H1 (cell line): Measurements from ENCODE around the gene PLEKHA3. TPM values are rescaled to one million over a fixed set of nuclear protein-coding genes. Genes with fewer than 3 reads are reported as not detected.

Experiments used
- CTCF ChIA-PET: fragments of 300-600 bp; sonication (Branson Sonifier 250); formaldehyde crosslinking; loops from one replicate; lab custom pipeline; 2021; ENCODE audit not compliant: partially characterized antibody; lab: Charles Lee
- POLR2A ChIA-PET: fragments of 300-600 bp; sonication (Branson Sonifier 250); formaldehyde crosslinking; loops from one replicate; lab custom pipeline; 2021; ENCODE audit warnings: inconsistent platforms; ENCODE audit not compliant: partially characterized antibody; lab: Charles Lee
- DNase-seq, 2 experiments: peaks; one replicate each; pipeline versions ENCODE4 v3.0.0 to v3.0.0-alpha.2; 2010 to 2022; ENCODE audit warnings: low spot score in 2 of 2, low read depth in 1 of 2, mixed read lengths in 1 of 2
- FAIRE-seq: peaks from 2 replicates; lab custom pipeline; 2011; peaks lifted over from hg19 to GRCh38; lab: Jason Lieb, UNC
- H2AFZ ChIP-seq: 2 replicates; pipeline ENCODE4 v1.8.1; 2012; ENCODE audit warnings: low read length, inconsistent platforms
- H2AK5ac ChIP-seq: 2 replicates; pipeline ENCODE4 v1.6.1; 2013; ENCODE audit warnings: low read depth, low read length
- H2BK120ac ChIP-seq: replicated peaks from 2 replicates; pipeline ENCODE3; 2013; ENCODE audit warnings: low read depth, low read length, inconsistent platforms
- H2BK12ac ChIP-seq: 2 replicates; pipeline ENCODE4 v1.6.1; 2013; ENCODE audit warnings: low read depth, low read length
- H2BK15ac ChIP-seq: 2 replicates; pipeline ENCODE4 v1.6.1; 2013; ENCODE audit warnings: low read length
- H2BK20ac ChIP-seq: 2 replicates; pipeline ENCODE4 v1.6.1; 2013; ENCODE audit warnings: low read length
- H2BK5ac ChIP-seq: 2 replicates; pipeline ENCODE4 v1.6.1; 2013; ENCODE audit warnings: low read depth, low read length
- H3K14ac ChIP-seq: 2 replicates; pipeline ENCODE4 v1.6.1; 2013; ENCODE audit warnings: inconsistent platforms; ENCODE audit not compliant: insufficient read length
- H3K18ac ChIP-seq: 2 replicates; pipeline ENCODE4 v1.6.1; 2013; ENCODE audit warnings: low read length; ENCODE audit errors: extremely low read depth
- H3K23ac ChIP-seq: 2 replicates; pipeline ENCODE4 v1.6.1; 2013; ENCODE audit warnings: inconsistent platforms; ENCODE audit not compliant: insufficient read length
- H3K23me2 ChIP-seq: 2 replicates; pipeline ENCODE4 v1.6.1; 2013; ENCODE audit warnings: low read depth, low read length
- H3K27ac ChIP-seq: 2 replicates; pipeline ENCODE4 v1.6.1; 2011; ENCODE audit warnings: low read depth, low read length, inconsistent platforms
- H3K27me3 ChIP-seq, 4 experiments: replicated peaks in 1 of 4; 1 replicate in 1 of 4; 2 replicates in 3 of 4; pipeline versions ENCODE4 v1.6.1 to v1.8.1; 2011 to 2013; ENCODE audit warnings: low read length in 3 of 4, mild to moderate bottlenecking in 3 of 4, inconsistent platforms in 2 of 4, mixed read lengths in 2 of 4, moderate library complexity in 1 of 4; ENCODE audit not compliant: control insufficient read depth in 3 of 4, insufficient read depth in 3 of 4; ENCODE audit errors: extremely low read depth in 1 of 4
- H3K36me3 ChIP-seq, 4 experiments: 2 replicates each; pipeline versions ENCODE4 v1.6.1 to v1.8.1; 2011 to 2013; ENCODE audit warnings: mild to moderate bottlenecking in 4 of 4, low read length in 3 of 4, moderate library complexity in 2 of 4, control low read depth in 1 of 4, inconsistent platforms in 1 of 4; ENCODE audit not compliant: insufficient read depth in 4 of 4, control insufficient read depth in 2 of 4
- H3K4ac ChIP-seq: replicated peaks from 2 replicates; pipeline ENCODE3; 2013; ENCODE audit warnings: low read length, low read depth, mixed read lengths, inconsistent platforms; ENCODE audit not compliant: insufficient read length
- H3K4me1 ChIP-seq, 4 experiments: replicated peaks in 1 of 4; 1 replicate in 1 of 4; 2 replicates in 3 of 4; pipeline versions ENCODE4 v1.6.1 to v1.8.1; 2011 to 2013; ENCODE audit warnings: low read length in 3 of 4, inconsistent platforms in 2 of 4, mixed read lengths in 1 of 4; ENCODE audit not compliant: insufficient read depth in 4 of 4, control insufficient read depth in 3 of 4
- H3K4me2 ChIP-seq, 2 experiments: 2 replicates each; pipeline versions ENCODE4 v1.6.1 to v1.8.1; 2011 to 2013; ENCODE audit warnings: low read depth in 2 of 2, low read length in 2 of 2, control low read depth in 1 of 2, inconsistent platforms in 1 of 2, mild to moderate bottlenecking in 1 of 2; ENCODE audit not compliant: insufficient read depth in 1 of 2
- H3K4me3 ChIP-seq, 4 experiments: fragments of 200-600, 300-600 bp in 1 of 4; sonication (generic), shearing (Covaris generic), sonication (Bioruptor Twin) in 1 of 4; 2 replicates each; pipeline versions ENCODE4 v1.5.1 to v1.8.1; 2011 to 2016; ENCODE audit warnings: low read length in 4 of 4, low read depth in 3 of 4, control low read depth in 2 of 4, inconsistent platforms in 2 of 4, mild to moderate bottlenecking in 2 of 4, mixed read lengths in 1 of 4, moderate library complexity in 1 of 4; ENCODE audit not compliant: insufficient read depth in 2 of 4; ENCODE audit errors: extremely low read depth in 1 of 4
- H3K56ac ChIP-seq: replicated peaks from 2 replicates; pipeline ENCODE3; 2013; ENCODE audit warnings: low read depth, mild to moderate bottlenecking, mixed read lengths, low read length, inconsistent platforms; ENCODE audit not compliant: insufficient read length
- H3K79me1 ChIP-seq: 2 replicates; pipeline ENCODE4 v1.6.1; 2013; ENCODE audit warnings: low read depth, low read length, control low read depth
- H3K79me2 ChIP-seq, 2 experiments: 2 replicates each; pipeline versions ENCODE4 v1.6.1 to v1.8.1; 2012 to 2013; ENCODE audit warnings: low read length in 2 of 2, mild to moderate bottlenecking in 2 of 2, inconsistent platforms in 1 of 2; ENCODE audit not compliant: insufficient read depth in 2 of 2, control insufficient read depth in 1 of 2
- H3K9ac ChIP-seq, 4 experiments: replicated peaks in 1 of 4; 1 replicate in 1 of 4; 2 replicates in 3 of 4; pipeline versions ENCODE4 v1.6.1 to v1.8.1; 2011 to 2013; ENCODE audit warnings: low read depth in 3 of 4, low read length in 3 of 4, control low read depth in 2 of 4, mild to moderate bottlenecking in 2 of 4, moderate library complexity in 2 of 4, inconsistent platforms in 1 of 4; ENCODE audit errors: extremely low read depth in 1 of 4
- H3K9me3 ChIP-seq, 2 experiments: 2 replicates each; pipeline versions ENCODE4 v1.6.1 to v1.8.1; 2012 to 2013; ENCODE audit warnings: mild to moderate bottlenecking in 2 of 2, moderate library complexity in 2 of 2, control low read depth in 1 of 2, inconsistent platforms in 1 of 2, low read depth in 1 of 2, low read length in 1 of 2, mixed read lengths in 1 of 2; ENCODE audit not compliant: insufficient read depth in 2 of 2
- H4K20me1 ChIP-seq, 2 experiments: replicated peaks in 1 of 2; 2 replicates each; pipeline versions ENCODE3 to v1.8.1; 2011 to 2013; ENCODE audit warnings: inconsistent platforms in 2 of 2, low read length in 2 of 2, mild to moderate bottlenecking in 1 of 2; ENCODE audit not compliant: insufficient read depth in 2 of 2, control insufficient read depth in 1 of 2
- H4K5ac ChIP-seq: 2 replicates; pipeline ENCODE4 v1.6.1; 2013; ENCODE audit warnings: low read length, low read depth, mixed read lengths, inconsistent platforms; ENCODE audit not compliant: insufficient read length
- H4K8ac ChIP-seq: 2 replicates; pipeline ENCODE4 v1.8.0; 2013; ENCODE audit warnings: mild to moderate bottlenecking, moderate library complexity, low read length, inconsistent platforms; ENCODE audit not compliant: insufficient read depth; ENCODE audit errors: extremely low read depth
- H4K91ac ChIP-seq: replicated peaks from 2 replicates; pipeline ENCODE3; 2013; ENCODE audit warnings: low read length, mixed read lengths, inconsistent platforms; ENCODE audit not compliant: insufficient read length
- CHD2 ChIP-seq: IDR thresholded peaks from 2 replicates; pipeline ENCODE4 v1.6.1; 2012; ENCODE audit warnings: low read length, improper control_type of control experiment
- CTCF ChIP-seq, 3 experiments: IDR thresholded peaks; 1 replicate in 2 of 3; 2 replicates in 1 of 3; pipeline versions ENCODE4 v1.5.1 to v1.6.1; 2011; ENCODE audit warnings: low read length in 3 of 3, mild to moderate bottlenecking in 3 of 3, inconsistent platforms in 2 of 3, low read depth in 1 of 3, moderate library complexity in 1 of 3; ENCODE audit not compliant: insufficient read depth in 1 of 3; ENCODE audit errors: control extremely low read depth in 1 of 3
- MAFK ChIP-seq: IDR thresholded peaks from 2 replicates; pipeline ENCODE4 v1.6.1; 2012; ENCODE audit warnings: low read depth, mild to moderate bottlenecking, improper control_type of control experiment, low read length
- POLR2AphosphoS5 ChIP-seq: IDR thresholded peaks from 2 replicates; pipeline ENCODE4 v1.6.1; 2011; ENCODE audit warnings: low read depth, low read length
- RBBP5 ChIP-seq: IDR thresholded peaks from 2 replicates; pipeline ENCODE4 v1.7.1; 2012; ENCODE audit warnings: low read depth, mild to moderate bottlenecking, inconsistent platforms, low read length, moderate library complexity, borderline replicate concordance
- SIN3A ChIP-seq, 2 experiments: IDR thresholded peaks in 1 of 2; conservative IDR thresholded peaks in 1 of 2; 2 replicates each; pipeline ENCODE4 v1.6.1; 2011 to 2012; ENCODE audit warnings: low read length in 2 of 2, improper control_type of control experiment in 1 of 2, low read depth in 1 of 2, mild to moderate bottlenecking in 1 of 2
- USF2 ChIP-seq: IDR thresholded peaks from 2 replicates; pipeline ENCODE4 v1.6.1; 2011; ENCODE audit warnings: low read length, improper control_type of control experiment
- WGBS, 2 experiments: shearing (Covaris generic) in 1 of 2; methylation state at CpG; one replicate each; pipeline versions ENCODE4 v1.1.6 to v1.1.7; 2013 to 2015; ENCODE audit warnings: low lambda C conversion rate in 2 of 2, mixed read lengths in 2 of 2, inconsistent platforms in 1 of 2, low coverage in 1 of 2, missing lambda C conversion rate in 1 of 2; ENCODE audit not compliant: insufficient replicate concordance in 2 of 2, insufficient coverage in 1 of 2, insufficient read length in 1 of 2; ENCODE audit errors: extremely low coverage in 1 of 2, missing lambda C conversion rate in 1 of 2; 5-methylcytosine and 5-hydroxymethylcytosine counted together
- polyA plus RNA-seq, 7 experiments: library from polyadenylated mRNA; depleted of rRNA in 3 of 7; stranded (reverse) in 5 of 7; unstranded in 2 of 7; fragments of >200 nt in 5 of 7; fragments of 200-250 nt in 2 of 7; gene quantifications; 1 replicate in 5 of 7; 2 replicates in 1 of 7; 4 replicates in 1 of 7; pipeline versions ENCODE4 v1.2.1 to v1.2.3, GENCODE V29; 2011 to 2013; ENCODE audit warnings: missing spikeins in 2 of 7, mixed read lengths in 2 of 7
- total RNA-seq: library from RNA; stranded (reverse); fragmentation: NEBNext Ultra II Directional; extraction: Animal tissue kit (Norgen Biotek cat#: 25700); gene quantifications from 2 replicates; pipeline ENCODE4 v1.2.1, GENCODE V29; 2021

PLEKHA3 gene
- total and polyA plus RNA-seq, 2 of the 8 experiments (the other 6 are each of a cell fraction or from before 2014, with no cell fraction given) = 1.9 to 20.1 TPM

GRCh38 chr2:178491612-178492011 is 11.4 kb downstream of the PLEKHA3 start:
- H3K79me2 ChIP-seq = no peaks in the 10 kb centered on the region
- no peak overlapping the region for H3K9ac ChIP-seq
- H4K5ac ChIP-seq = no peak overlapping the region
- no peak overlapping the region for H2BK15ac ChIP-seq
- DNase-seq = no peak
- H3K27ac ChIP-seq = no peak overlapping the region
- no peak overlapping the region for H2BK20ac ChIP-seq
- H2AFZ ChIP-seq = no peak overlapping the region
- H3K79me1 ChIP-seq = no peaks in the 10 kb centered on the region; the same call in 1 of the 2 replicates
- no peak overlapping the region for H3K23ac ChIP-seq
- CTCF ChIA-PET = interaction anchor here (1.4 kb wide), 1 partner anchor 31 kb away, joined by 3 read pairs; no protein-coding TSS in a partner anchor
- 86% methylated on average over 6 of the region's 6 CpGs; no CpG with 5 or more reads in 1 of the 2 experiments for WGBS, 2 experiments
- no peak overlapping the region for H2BK5ac ChIP-seq
- H3K14ac ChIP-seq = no peak overlapping the region
- peaks cover 0 to 18% (median 10%) of the 10 kb centered on the region in 4 experiments; a peak in 6 of 8 replicates for H3K36me3 ChIP-seq
- peaks cover 0 to 1% (median 0%) of the 10 kb centered on the region in 4 experiments; a peak in 1 of 7 replicates for H3K27me3 ChIP-seq
- FAIRE-seq = no peak
- H3K23me2 ChIP-seq = no peaks in the 10 kb centered on the region
- H4K91ac ChIP-seq = no peak overlapping the region
- H4K20me1 ChIP-seq = peaks cover 0 to 1% of the 10 kb centered on the region in 2 experiments
- no peak overlapping the region for H3K4ac ChIP-seq
- H2BK12ac ChIP-seq = no peak overlapping the region
- no peak overlapping the region for H3K18ac ChIP-seq
- no peak overlapping the region for H3K4me2 ChIP-seq
- H3K4me1 ChIP-seq = no peaks in the 10 kb centered on the region
- H3K9me3 ChIP-seq = no peaks in the 10 kb centered on the region
- no peak overlapping the region for H4K8ac ChIP-seq
- POLR2A ChIA-PET = no interaction called here
- no peak overlapping the region for H2AK5ac ChIP-seq
- H2BK120ac ChIP-seq = no peak overlapping the region
- no peak overlapping the region for H3K4me3 ChIP-seq
- no peak overlapping the region for H3K56ac ChIP-seq
- TF ChIP-seq MAFK (no peak), RBBP5 (no peak), CTCF (IDR thresholded peaks at IDR 0.05; ENCODE audit: control extremely low read depth in 1 of 3, insufficient read depth in 1 of 3, low read depth in 1 of 3, low read length in 3 of 3) (no peak), SIN3A (conservative IDR thresholded peaks at IDR 0.05 in 1 of 2, IDR thresholded peaks at IDR 0.05 in 1 of 2; ENCODE audit: low read depth in 1 of 2, low read length in 2 of 2) (no peak), CHD2 (no peak), USF2 (no peak), POLR2AphosphoS5 (no peak)
